ENCODE results near the gene PAPPA. TPM values are rescaled to one million over a fixed set of nuclear protein-coding genes. Genes with fewer than 3 reads are reported as not detected.

PAPPA gene
- total RNA-seq, 2 donors from 2014 or later: 7.4 to 17.4 TPM

DNA sequence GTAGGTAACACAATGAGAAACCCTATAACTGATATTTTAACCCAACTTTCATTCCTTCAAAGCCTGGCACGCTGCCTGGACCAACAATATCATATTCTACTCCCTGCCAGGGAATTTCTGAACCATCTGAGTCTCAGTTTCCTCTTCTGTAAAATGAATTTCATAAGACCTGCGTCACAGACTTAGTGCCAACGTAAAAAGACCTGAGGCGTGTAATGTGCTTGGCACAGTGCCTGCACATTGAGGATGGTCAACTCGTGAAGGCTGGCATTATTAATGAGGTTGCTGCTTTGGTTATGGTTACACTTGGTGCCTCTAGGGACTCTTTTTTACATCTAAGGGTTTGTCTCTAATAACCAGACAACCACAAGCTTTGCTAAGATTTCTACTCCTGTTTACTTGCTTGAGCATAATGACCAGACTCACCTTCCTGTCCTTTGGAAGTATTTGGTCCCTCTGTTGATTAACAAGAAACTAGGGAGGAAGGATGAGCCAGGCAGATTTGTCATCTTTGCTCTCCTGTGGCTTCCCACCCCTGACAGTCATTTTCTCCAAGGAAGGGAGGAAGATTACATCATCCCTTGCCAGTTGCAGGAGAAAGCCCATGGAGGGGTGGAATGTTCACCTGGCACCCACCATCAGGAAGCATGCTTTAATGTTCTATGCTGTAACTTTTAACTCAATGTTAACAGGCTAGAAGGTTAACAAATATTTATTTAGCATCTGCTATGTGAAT is 79.0 kb downstream of the PAPPA start:
- Histone ChIP-seq H3K9me3 (no peaks in the 10 kb centered on the region), H3K4me3 (no peak overlapping the region), H3K27me3 (replicated peaks; ENCODE audit: insufficient read depth) (no peaks in the 10 kb centered on the region), H3K27ac (no peak overlapping the region), H3K36me3 (no peaks in the 10 kb centered on the region), H3K4me1 (ENCODE audit: control insufficient read depth in 1 of 2, low read depth in 2 of 2) (no peaks in the 10 kb centered on the region)
- DNase-seq (ENCODE audit: low spot score) (no peak), ATAC-seq (ENCODE audit: insufficient number of reproducible peaks, low FRiP score, low read depth) (no peak)
- TF ChIP-seq, protein P1, sequence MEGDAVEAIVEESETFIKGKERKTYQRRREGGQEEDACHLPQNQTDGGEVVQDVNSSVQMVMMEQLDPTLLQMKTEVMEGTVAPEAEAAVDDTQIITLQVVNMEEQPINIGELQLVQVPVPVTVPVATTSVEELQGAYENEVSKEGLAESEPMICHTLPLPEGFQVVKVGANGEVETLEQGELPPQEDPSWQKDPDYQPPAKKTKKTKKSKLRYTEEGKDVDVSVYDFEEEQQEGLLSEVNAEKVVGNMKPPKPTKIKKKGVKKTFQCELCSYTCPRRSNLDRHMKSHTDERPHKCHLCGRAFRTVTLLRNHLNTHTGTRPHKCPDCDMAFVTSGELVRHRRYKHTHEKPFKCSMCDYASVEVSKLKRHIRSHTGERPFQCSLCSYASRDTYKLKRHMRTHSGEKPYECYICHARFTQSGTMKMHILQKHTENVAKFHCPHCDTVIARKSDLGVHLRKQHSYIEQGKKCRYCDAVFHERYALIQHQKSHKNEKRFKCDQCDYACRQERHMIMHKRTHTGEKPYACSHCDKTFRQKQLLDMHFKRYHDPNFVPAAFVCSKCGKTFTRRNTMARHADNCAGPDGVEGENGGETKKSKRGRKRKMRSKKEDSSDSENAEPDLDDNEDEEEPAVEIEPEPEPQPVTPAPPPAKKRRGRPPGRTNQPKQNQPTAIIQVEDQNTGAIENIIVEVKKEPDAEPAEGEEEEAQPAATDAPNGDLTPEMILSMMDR (IDR thresholded peaks at IDR 0.05): no peak

DNA sequence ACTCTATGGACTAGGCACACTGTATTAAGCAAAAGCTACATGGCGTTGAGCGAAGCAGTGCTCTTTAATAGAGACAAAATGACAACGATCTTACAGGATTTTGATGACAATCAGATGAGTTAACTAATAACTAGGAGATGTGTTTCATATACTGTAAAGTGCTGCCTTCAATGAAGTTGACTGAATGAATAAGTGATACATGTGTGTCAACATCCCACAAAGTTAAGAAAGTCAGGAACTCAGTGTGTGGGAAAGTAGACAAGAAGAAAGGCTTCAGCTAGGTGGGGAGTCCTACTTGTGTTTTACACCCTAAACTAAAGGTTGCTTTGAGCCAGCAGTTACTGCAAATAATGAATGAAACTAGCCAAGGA is 79.6 kb downstream of the PAPPA start:
- Histone ChIP-seq H3K27ac (no peak overlapping the region), H3K9me3 (no peaks in the 10 kb centered on the region), H3K27me3 (replicated peaks; ENCODE audit: insufficient read depth) (no peaks in the 10 kb centered on the region), H3K4me3 (no peak overlapping the region), H3K4me1 (ENCODE audit: control insufficient read depth in 1 of 2, low read depth in 2 of 2) (no peaks in the 10 kb centered on the region), H3K36me3 (no peaks in the 10 kb centered on the region)
- no peak for DNase-seq (ENCODE audit: low spot score)
- TF ChIP-seq, protein P1 (IDR thresholded peaks at IDR 0.05): no peak
- ATAC-seq (ENCODE audit: insufficient number of reproducible peaks, low FRiP score, low read depth): no peak

DNA sequence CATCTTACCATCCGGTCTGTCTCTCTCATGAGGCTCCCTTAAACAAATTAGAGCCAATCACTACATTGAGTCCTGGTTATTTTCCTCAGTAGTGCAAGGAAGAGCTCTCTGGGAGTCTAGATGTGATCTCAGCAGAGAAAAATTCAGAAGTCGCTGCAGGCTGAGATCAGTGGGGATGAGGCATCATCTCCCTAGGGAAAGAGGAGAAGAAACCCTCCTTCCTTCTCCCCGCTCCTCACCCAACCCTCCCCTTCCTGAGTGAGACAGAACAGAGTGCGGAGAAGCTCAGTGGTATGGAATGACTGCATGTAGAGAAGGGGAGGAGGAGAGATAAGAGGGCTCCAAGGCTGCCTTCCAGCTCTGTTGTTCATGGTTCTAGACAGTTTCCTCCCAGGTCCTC is 80.5 kb downstream of the PAPPA start:
- H3K4me3 ChIP-seq: no peak overlapping the region
- no peaks in the 10 kb centered on the region for H3K9me3 ChIP-seq
- peaks cover 0 to 4% of the 10 kb centered on the region in 2 donors for H3K4me1 ChIP-seq (ENCODE audit: control insufficient read depth in 1 of 2, low read depth in 2 of 2)
- no peaks in the 10 kb centered on the region for H3K36me3 ChIP-seq
- no peak for DNase-seq (ENCODE audit: low spot score)
- no peak for ATAC-seq (ENCODE audit: insufficient number of reproducible peaks, low FRiP score, low read depth)
- TF ChIP-seq, protein P1 (IDR thresholded peaks at IDR 0.05): no peak
- H3K27me3 ChIP-seq (replicated peaks; ENCODE audit: insufficient read depth): no peaks in the 10 kb centered on the region
- no peak overlapping the region for H3K27ac ChIP-seq

DNA sequence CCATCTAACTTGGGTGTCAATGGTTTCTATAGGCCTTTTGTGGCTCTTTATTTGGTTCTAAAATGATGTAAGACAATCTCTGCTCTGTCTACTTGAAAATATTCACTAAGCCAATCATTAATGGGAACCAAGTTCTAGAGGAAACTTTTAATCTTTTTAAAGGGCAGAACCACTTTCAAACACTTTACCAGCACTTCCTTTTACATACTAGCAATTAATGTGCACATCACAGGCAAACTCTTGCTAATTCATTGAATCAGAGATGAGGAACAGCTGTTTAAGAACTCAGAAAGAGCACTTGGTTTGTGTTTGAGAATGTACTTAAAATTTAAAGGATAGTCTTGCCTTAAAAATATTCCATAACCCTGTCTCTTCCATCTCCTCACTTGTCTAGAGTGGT is 83.4 kb downstream of the PAPPA start:
- Histone ChIP-seq H3K36me3 (no peaks in the 10 kb centered on the region), H3K27ac (no peak overlapping the region), H3K27me3 (replicated peaks; ENCODE audit: insufficient read depth) (no peaks in the 10 kb centered on the region), H3K4me1 (ENCODE audit: control insufficient read depth in 1 of 2, low read depth in 2 of 2) (peaks cover 0 to 4% of the 10 kb centered on the region in 2 donors), H3K9me3 (no peaks in the 10 kb centered on the region), H3K4me3 (no peak overlapping the region)
- TF ChIP-seq, protein P1 (IDR thresholded peaks at IDR 0.05): no peak
- no peak for DNase-seq (ENCODE audit: low spot score)
- no peak for ATAC-seq (ENCODE audit: insufficient number of reproducible peaks, low FRiP score, low read depth)

DNA sequence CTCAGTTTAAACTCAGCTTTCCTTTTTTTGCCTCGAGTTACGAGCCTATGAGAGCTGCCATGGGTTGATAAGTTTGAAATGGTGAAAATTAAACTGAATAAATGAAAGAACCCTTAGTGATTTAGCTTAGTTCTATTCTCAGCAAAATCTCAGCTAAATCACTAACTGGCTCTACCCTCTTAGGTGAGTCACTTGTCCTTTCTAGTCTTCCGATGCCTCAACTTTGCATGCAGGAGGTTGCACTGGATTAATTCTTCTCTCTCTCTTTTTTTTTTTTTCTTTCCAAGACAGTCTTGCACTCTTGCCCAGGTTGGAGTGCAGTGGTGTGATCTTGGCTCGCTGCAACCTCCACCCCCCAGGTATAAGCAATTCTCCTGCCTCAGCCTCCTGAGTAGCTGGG is 83.9 kb downstream of the PAPPA start:
- DNase-seq (ENCODE audit: low spot score) (no peak), ATAC-seq (ENCODE audit: insufficient number of reproducible peaks, low FRiP score, low read depth) (no peak)

More for the DNA sequence above, 83.9 kb downstream of the PAPPA start:
- no peaks in the 10 kb centered on the region for H3K9me3 ChIP-seq
- no peaks in the 10 kb centered on the region for H3K27me3 ChIP-seq (replicated peaks; ENCODE audit: insufficient read depth)
- H3K27ac ChIP-seq: no peak overlapping the region
- H3K4me3 ChIP-seq: no peak overlapping the region
- H3K4me1 ChIP-seq (ENCODE audit: control insufficient read depth in 1 of 2, low read depth in 2 of 2): peaks cover 0 to 4% of the 10 kb centered on the region in 2 donors
- TF ChIP-seq, protein P1 (IDR thresholded peaks at IDR 0.05): no peak
- H3K36me3 ChIP-seq: no peaks in the 10 kb centered on the region

Data from thoracic aorta (tissue), 2 donors.